Muscle layer of colon (tissue), 2 donors: ENCODE measurements around the gene CMKLR1.

Experiments
- H3K27ac ChIP-seq: one replicate; pipeline ENCODE4 v1.7.0; 2013; ENCODE audit warnings: low read depth, mild to moderate bottlenecking, low read length, moderate library complexity
- H3K27me3 ChIP-seq, 2 donors: one replicate each; pipeline ENCODE4 v1.7.0; 2013; ENCODE audit warnings: low read length in 2 of 2, mild to moderate bottlenecking in 2 of 2; ENCODE audit not compliant: insufficient read depth in 2 of 2, control insufficient read depth in 1 of 2
- H3K36me3 ChIP-seq: one replicate; pipeline ENCODE4 v1.7.0; 2013; ENCODE audit warnings: mild to moderate bottlenecking, low read length; ENCODE audit not compliant: insufficient read depth
- H3K4me1 ChIP-seq: one replicate; pipeline ENCODE4 v1.7.0; 2013; ENCODE audit warnings: mild to moderate bottlenecking, low read length; ENCODE audit not compliant: insufficient read depth
- H3K4me3 ChIP-seq, 2 donors: one replicate each; pipeline ENCODE4 v1.7.0; 2013; ENCODE audit warnings: low read length in 2 of 2, low read depth in 1 of 2, mild to moderate bottlenecking in 1 of 2, moderate library complexity in 1 of 2
- H3K9ac ChIP-seq: one replicate; pipeline ENCODE4 v1.7.0; 2013; ENCODE audit warnings: low read length
- H3K9me3 ChIP-seq: one replicate; pipeline ENCODE4 v1.7.0; 2013; ENCODE audit warnings: mild to moderate bottlenecking, low read length
- donor health status: abdominal sarcoma.
- donor health status: Adenocarcinoma of cecum.

Gene CMKLR1

GRCh38 chr12:108338915-108339657 lies at the start of gene CMKLR1:
CMKLR1 (minus strand) TSS chr12:108339311; CDS start chr12:108293591, 45,720 bp downstream.
- Histone ChIP-seq H3K27ac (peak within 1 kb of the TSS; percentile 52), H3K27me3 (peaks cover 0 to 10% of the 10 kb centered on the region in 2 donors), H3K9ac (no peak within 1 kb of the TSS), H3K9me3 (no peaks in the 10 kb centered on the region), H3K4me3 (peak within 1 kb of the TSS; percentile 39 to 52), H3K4me1 (peaks cover 6% of the 10 kb centered on the region), H3K36me3 (no peaks in the 10 kb centered on the region)

- Histone ChIP-seq H3K4me3 (no peak overlapping the region), H3K4me1 (peaks cover 5% of the 10 kb centered on the region), H3K36me3 (no peaks in the 10 kb centered on the region), H3K9ac (no peak overlapping the region), H3K27ac (no peak overlapping the region), H3K27me3 (no peaks in the 10 kb centered on the region), H3K9me3 (no peaks in the 10 kb centered on the region)
Measured at GRCh38 chr12:108387771-108388170, 48.7 kb upstream of the CMKLR1 start.

GRCh38 chr12:108386709-108387360 lies 47.7 kb upstream of the CMKLR1 start:
- Histone ChIP-seq H3K4me1 (peaks cover 5% of the 10 kb centered on the region), H3K4me3 (no peak overlapping the region), H3K36me3 (no peaks in the 10 kb centered on the region), H3K9me3 (no peaks in the 10 kb centered on the region), H3K9ac (no peak overlapping the region), H3K27me3 (no peaks in the 10 kb centered on the region), H3K27ac (no peak overlapping the region)

GRCh38 chr12:108382437-108382801 lies 43.3 kb upstream of the CMKLR1 start:
- Histone ChIP-seq H3K27me3 (no peaks in the 10 kb centered on the region), H3K9ac (no peak overlapping the region), H3K36me3 (no peaks in the 10 kb centered on the region), H3K4me3 (no peak overlapping the region), H3K27ac (no peak overlapping the region), H3K9me3 (no peaks in the 10 kb centered on the region), H3K4me1 (peaks cover 5% of the 10 kb centered on the region)

- H3K27ac ChIP-seq: no peak overlapping the region
- H3K4me1 ChIP-seq: peaks cover 5% of the 10 kb centered on the region
- H3K4me3 ChIP-seq: no peak overlapping the region
- H3K36me3 ChIP-seq: no peaks in the 10 kb centered on the region
- H3K9me3 ChIP-seq: no peaks in the 10 kb centered on the region
- no peak overlapping the region for H3K9ac ChIP-seq
- no peaks in the 10 kb centered on the region for H3K27me3 ChIP-seq
Measured at GRCh38 chr12:108381787-108382436, 42.8 kb upstream of the CMKLR1 start.

- no peak overlapping the region for H3K4me3 ChIP-seq
- H3K36me3 ChIP-seq: no peaks in the 10 kb centered on the region
- no peaks in the 10 kb centered on the region for H3K4me1 ChIP-seq
- H3K27ac ChIP-seq: no peak overlapping the region
- H3K27me3 ChIP-seq: no peaks in the 10 kb centered on the region
- no peaks in the 10 kb centered on the region for H3K9me3 ChIP-seq
- no peak overlapping the region for H3K9ac ChIP-seq
Measured at GRCh38 chr12:108380382-108380781, 41.3 kb upstream of the CMKLR1 start.

- no peak overlapping the region for H3K9ac ChIP-seq
- H3K27me3 ChIP-seq: no peaks in the 10 kb centered on the region
- H3K4me3 ChIP-seq: no peak overlapping the region
- H3K27ac ChIP-seq: no peak overlapping the region
- no peaks in the 10 kb centered on the region for H3K9me3 ChIP-seq
- H3K36me3 ChIP-seq: no peaks in the 10 kb centered on the region
- no peaks in the 10 kb centered on the region for H3K4me1 ChIP-seq
Measured at GRCh38 chr12:108379823-108380222, 40.7 kb upstream of the CMKLR1 start.

- no peaks in the 10 kb centered on the region for H3K9me3 ChIP-seq
- H3K36me3 ChIP-seq: no peaks in the 10 kb centered on the region
- no peaks in the 10 kb centered on the region for H3K4me1 ChIP-seq
- no peak overlapping the region for H3K9ac ChIP-seq
- no peak overlapping the region for H3K4me3 ChIP-seq
- H3K27ac ChIP-seq: no peak overlapping the region
- H3K27me3 ChIP-seq: no peaks in the 10 kb centered on the region
Measured at GRCh38 chr12:108378926-108379325, 39.8 kb upstream of the CMKLR1 start.

GRCh38 chr12:108377260-108377659 lies 38.1 kb upstream of the CMKLR1 start:
- Histone ChIP-seq H3K27me3 (no peaks in the 10 kb centered on the region), H3K4me3 (no peak overlapping the region), H3K9me3 (no peaks in the 10 kb centered on the region), H3K9ac (no peak overlapping the region), H3K27ac (no peak overlapping the region), H3K36me3 (no peaks in the 10 kb centered on the region), H3K4me1 (no peaks in the 10 kb centered on the region)

GRCh38 chr12:108375986-108376663 lies 37.0 kb upstream of the CMKLR1 start:
- Histone ChIP-seq H3K9ac (no peak overlapping the region), H3K4me3 (no peak overlapping the region), H3K27ac (no peak overlapping the region), H3K9me3 (no peaks in the 10 kb centered on the region), H3K27me3 (no peaks in the 10 kb centered on the region), H3K4me1 (peaks cover 6% of the 10 kb centered on the region), H3K36me3 (no peaks in the 10 kb centered on the region)

GRCh38 chr12:108374596-108375320 lies 35.6 kb upstream of the CMKLR1 start:
- no peaks in the 10 kb centered on the region for H3K27me3 ChIP-seq
- peaks cover 6% of the 10 kb centered on the region for H3K4me1 ChIP-seq
- no peak overlapping the region for H3K27ac ChIP-seq
- no peak overlapping the region for H3K9ac ChIP-seq
- H3K36me3 ChIP-seq: no peaks in the 10 kb centered on the region
- no peaks in the 10 kb centered on the region for H3K9me3 ChIP-seq
- H3K4me3 ChIP-seq: no peak overlapping the region
